HG02852 (cell line): ENCODE results near the gene PNLIPRP3.
"Not testable (repeated sequence)": the region's sequence is repeated elsewhere in the genome, so short reads cannot be mapped to it uniquely, and the experiment has no call there.

Experiments used
- ATAC-seq: cut with Tn5 transposase; IDR thresholded peaks from one replicate; pipeline ENCODE4 v1.9.1; 2021; ENCODE audit warnings: mild to moderate bottlenecking, moderate library complexity; ENCODE audit not compliant: unreplicated experiment

The PNLIPRP3 gene

DNA sequence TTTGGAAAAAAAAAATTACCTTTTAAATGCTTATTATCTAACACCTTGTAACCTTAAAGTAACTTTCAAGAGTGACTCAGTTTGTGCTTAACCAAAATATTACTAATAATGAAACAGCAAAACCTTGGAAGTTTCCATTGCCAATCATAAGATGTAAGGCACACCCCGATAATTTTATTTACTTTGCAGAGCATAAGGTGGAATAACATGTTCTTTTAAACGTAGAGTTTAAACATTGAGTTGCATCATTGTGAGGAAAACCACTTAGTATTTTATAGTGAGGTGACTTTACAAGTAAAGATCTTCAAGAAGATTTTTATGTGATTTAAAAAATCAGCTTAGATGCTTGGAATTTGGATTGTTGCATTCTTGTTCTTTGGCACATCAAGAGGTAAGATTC lies at the start of gene PNLIPRP3:
PNLIPRP3 (plus strand) TSS at position 177 of the 400 bp plus-strand sequence; CDS start at position 343, 166 bp downstream.
- ATAC-seq, result no peak

- no peak for ATAC-seq
These were observed 45.4 kb upstream of the PNLIPRP3 start for GRCh38 chr10:116382290-116382689.

GRCh38 chr10:116385311-116385710 lies 42.3 kb upstream of the PNLIPRP3 start:
- ATAC-seq, result no peak

DNA sequence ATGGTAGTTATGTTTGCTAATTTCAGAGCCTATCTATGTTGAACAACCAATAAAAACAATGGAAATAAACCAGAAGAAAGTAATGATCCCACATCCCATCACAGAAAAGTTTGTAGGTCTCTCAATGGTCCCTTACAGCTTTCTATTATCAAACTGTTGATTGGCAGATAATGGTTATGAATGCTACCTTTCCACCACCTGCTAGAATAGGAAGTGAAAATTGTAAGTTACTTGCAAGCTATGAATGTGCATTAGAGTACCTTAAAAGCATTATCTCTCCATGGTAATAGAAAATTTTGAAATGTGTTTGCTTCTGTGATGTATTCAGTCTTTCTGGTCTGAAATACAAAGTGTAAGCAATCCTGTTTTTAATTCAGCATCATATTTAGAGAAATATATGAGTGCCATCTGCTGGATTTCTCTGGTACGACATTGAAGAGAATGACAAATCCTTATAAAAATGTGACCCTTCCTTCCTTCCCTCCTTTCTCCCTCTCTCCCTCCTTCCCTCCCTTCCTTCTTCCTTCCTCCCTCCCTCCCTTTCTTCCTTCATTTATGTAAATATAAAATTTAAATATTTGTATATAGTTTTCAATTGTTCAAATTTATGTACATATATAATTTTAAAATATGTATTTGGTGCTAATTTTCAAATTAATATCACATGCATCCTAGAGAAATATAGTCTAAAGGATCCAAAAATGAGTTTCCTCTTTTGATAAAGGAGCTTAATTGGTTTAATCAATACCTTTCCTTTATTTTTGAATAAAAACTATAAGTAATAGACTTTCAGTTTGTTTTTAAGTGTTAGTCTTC lies 41.4 kb upstream of the PNLIPRP3 start:
- ATAC-seq, result peak; percentile 56

DNA sequence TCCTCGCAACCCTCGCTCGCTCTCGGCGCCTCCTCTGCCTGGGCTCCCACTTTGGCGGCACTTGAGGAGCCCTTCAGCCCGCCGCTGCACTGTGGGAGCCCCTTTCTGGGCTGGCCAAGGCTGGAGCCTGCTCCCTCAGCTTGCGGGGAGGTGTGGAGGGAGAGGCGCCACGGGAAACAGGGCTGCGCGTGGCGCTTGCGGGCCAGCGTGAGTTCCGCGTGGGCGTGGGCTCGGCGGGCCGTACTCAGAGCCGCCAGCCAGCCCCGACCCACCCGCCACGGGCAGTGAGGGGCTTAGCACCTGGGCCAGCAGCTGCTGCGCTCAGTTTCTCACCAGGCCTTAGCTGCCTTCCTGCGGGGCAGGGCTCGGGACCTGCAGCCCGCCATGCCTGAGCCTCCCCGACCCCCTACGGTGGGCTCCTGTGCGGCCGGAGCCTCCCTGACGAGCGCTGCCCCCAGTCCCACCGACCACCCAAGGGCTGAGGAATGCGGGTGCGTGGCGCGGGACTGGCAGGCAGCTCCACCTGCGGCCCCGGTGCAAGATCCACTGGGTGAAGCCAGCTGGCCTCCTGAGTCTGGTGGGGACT lies 34.3 kb upstream of the PNLIPRP3 start:
- ATAC-seq, result not testable (repeated sequence)

DNA sequence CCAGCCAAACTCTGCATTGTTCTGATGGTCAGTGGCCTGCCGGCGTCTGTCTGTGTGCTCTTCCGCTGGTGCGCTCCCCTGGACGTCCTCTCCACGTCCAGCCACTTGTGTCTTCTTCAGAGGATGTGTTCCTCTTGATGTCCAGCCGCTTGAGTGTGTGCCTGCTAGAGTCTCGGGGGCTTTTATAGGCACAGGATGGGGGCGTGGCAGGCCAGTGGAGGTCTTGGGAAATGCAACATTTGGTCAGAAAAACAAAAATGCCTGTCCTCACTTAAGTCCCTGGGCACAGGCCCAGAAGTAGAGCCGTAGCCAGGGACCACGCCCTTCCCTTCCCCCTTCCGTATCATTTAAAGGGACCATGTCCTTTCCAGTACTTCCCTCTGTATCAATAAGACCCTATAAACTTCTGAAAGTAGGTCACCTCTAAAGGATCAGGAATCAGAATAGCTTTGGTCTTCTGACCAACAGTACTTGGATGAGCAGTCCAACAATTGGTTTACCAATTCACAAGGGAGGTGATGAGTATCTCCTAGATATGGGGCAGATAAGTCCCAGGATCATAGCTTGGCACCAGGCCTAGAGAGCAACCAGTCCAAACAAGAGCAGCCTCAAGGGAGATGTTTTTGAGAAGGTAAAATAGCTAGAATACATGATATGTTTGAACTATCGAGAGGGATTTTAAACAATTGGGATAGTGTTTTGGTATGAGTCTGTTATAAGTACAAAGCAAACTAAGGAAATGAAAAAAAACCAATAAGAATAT lies 32.2 kb upstream of the PNLIPRP3 start:
- ATAC-seq, result no peak

DNA sequence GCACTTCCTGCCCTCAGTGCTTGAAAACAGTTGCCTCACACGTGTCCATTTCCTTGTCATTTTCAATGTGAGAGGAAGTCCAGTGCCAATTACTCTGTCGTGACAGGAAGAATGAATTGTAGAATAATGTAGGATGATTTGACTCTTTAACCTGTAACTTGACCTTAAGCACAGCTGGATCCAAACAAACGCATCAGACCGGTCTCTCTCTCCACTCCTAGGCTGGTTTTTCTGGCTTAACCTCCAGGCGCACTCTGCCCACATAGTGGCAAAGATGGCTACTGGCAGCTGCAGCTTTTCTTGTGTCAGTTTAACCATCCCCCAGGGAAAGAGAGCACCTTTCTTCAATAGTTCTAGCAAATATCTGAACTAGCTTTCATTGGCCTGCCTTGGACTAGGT lies 29.4 kb upstream of the PNLIPRP3 start:
- no peak for ATAC-seq

GRCh38 chr10:116402858-116403257 lies 24.8 kb upstream of the PNLIPRP3 start:
- ATAC-seq, result no peak

DNA sequence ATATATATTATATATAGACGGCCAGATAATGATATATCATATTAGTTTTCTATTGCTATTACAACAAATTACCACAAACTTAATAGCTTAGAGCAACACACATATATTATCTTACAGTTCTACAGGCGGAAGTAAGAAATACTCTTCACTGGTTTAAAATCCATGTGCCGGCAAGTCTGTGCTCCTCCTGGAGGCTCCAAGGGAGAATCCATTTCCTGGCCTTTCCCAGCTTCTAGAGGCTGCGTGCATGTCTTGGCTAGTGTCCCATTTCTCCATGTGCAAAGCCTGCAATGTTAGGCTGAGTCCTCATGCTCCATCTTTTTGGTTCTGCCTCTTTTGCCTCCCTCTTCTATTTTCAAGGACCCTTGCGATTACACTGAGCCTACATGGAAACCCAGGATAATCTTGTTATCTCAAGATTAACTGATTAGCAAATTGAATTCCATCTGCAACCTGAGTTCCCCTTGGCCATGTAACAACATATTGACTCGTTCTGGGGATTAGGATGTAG lies 23.9 kb upstream of the PNLIPRP3 start:
- no peak for ATAC-seq

GRCh38 chr10:116408719-116409118 lies 18.9 kb upstream of the PNLIPRP3 start:
- ATAC-seq, result no peak

DNA sequence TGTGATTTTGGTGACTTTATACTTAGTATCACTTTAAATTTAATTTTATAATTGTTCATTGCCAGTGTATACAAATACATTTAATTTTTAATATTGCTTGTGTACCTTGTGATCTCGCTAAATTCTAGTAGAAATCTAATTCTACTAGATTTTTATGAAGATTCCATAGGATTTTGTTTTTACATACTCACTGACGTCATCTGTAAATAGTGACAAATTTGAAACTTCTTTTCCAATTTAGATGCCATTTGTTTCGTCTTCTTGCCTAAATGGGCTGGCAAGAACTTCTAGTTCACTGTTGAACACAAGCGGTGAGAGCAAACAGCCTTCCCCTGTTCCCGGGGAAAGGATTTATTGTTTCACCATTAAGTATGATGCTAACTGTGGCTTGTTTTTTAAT lies 17.3 kb upstream of the PNLIPRP3 start:
- no peak for ATAC-seq

DNA sequence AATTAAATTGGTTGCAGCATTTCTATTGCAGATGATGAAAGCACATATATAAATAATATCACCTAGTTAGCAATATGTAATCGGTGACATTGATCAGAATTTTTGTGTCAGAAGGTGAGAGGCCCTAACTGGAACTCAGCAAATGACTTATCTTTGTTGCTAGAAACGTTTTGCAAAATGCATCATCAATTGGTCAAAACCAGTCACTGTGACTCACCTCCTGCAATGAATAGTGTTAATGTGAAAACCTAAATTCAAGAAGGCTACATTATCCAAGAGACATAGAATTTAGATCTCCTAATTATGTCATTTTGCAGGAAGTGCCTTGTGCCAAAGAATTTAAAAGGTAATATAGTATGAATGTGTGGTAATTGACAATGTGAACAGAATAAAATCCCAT lies 9.8 kb upstream of the PNLIPRP3 start:
- ATAC-seq, result no peak

DNA sequence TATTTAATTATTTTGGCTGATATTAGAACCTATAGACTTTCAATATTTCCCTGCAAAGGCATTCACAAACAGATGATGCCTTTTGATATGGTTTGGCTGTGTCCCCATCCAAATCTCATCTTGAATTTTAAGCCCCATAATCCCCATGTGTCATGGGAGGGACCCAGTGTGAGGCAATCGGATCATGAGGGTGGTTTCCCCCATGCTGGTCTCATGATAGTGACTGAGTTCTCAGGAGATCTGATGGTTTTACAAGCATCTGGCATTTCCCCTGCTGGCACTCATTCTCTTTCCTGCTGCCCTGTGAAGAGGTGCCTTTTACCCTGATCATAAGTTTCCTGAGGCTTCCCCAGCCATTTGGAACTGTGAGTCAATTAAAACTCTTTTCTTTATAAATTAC lies 9.3 kb upstream of the PNLIPRP3 start:
- no peak for ATAC-seq

DNA sequence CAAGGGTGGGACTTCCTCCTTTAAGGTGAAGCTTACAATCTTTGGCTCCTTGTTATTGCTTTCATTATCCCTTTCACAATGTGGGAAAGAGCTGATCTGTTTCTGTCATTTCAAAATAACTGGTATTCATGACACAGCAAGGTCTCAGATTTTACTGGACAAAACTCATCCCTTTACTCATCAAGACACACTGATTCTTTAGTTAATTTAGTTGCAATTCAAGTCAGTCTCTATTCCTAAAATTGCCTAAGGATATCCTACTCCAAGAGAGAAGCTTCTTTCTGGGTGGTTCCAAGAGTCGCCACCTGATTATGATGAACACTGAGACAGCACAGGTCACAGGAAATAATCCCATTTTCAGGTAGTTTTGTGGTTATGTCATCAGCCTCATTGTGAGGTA lies 5.8 kb upstream of the PNLIPRP3 start:
- ATAC-seq, result no peak

GRCh38 chr10:116429288-116429977 lies 1.8 kb downstream of the PNLIPRP3 start:
- ATAC-seq, result no peak

GRCh38 chr10:116430288-116430687 lies 2.6 kb downstream of the PNLIPRP3 start:
- ATAC-seq, result no peak

- ATAC-seq, result no peak
These were observed 4.0 kb downstream of the PNLIPRP3 start for GRCh38 chr10:116431598-116431997.

GRCh38 chr10:116437076-116437692 lies 9.5 kb downstream of the PNLIPRP3 start:
- ATAC-seq, result no peak

DNA sequence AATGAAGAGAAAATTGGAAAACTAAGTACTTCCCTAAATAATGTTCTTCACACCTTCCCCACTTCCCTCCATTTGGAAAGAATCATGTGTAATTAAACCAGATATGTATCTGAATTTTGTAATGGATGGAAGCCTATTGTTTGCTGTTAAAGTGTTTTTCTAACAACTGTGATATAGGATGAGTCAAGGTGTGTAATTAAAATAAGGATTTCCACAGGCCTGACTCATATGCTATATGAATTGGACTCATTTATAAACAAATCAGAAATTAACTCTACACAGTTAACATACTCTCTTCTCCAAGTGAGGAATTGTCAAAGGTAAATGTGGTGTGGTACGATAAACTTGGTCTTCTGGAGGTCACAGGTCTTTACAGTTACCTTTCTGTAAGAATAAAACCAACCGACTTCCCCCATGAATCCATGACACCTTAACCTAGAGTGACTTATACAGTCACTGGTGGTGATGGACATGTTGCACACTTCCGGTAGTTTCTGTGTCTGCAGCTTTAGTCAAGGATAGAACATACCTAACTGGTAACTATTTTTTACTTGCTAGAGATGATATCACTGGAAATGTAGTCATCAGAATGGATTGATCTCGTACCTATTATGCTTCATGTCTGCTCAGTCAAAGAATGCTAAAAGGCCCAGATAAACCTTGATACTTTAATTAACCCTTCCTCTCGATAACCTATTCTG lies 12.8 kb downstream of the PNLIPRP3 start:
- ATAC-seq, result no peak
